ENCODE measurements around the gene KCNAB1.

KCNAB1 gene

DNA sequence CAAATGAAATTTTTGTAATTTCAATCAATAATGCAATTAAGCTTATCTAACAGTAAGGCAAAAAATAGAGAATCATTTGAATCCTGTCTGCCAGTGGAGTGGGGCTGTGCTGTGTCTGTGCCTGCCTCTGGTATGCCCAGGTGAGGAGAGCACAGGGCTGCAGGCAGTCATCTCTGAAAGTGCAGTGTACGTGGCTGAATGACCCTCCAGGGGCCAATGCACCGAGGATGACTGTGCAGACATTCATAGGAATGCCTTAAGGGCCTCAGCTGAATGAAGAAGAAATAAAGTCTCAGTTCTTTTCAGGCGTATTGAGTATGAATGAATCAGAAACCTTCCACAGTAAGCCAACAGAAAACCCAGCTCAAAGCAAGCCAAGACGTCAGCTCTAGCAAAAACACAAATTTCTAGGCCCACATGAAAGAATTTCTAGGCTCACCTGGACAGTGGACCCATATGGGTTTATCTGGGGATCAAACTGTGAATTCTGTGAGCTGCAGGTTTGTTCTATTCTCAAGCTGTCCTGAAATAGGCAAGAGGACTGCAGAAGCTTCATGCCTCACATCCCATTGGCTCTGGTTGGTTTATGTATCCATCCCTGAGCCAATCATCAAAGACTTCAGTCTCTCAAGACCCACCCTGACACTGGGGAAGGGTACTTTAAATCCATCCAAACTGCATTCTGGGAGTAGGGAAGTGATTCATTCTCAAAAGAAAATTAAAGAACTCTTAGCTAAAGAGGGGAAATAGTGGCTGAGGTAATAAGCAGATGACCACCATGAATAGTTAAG lies 311.2 kb downstream of the KCNAB1 start:
- TF ChIP-seq, protein P1, sequence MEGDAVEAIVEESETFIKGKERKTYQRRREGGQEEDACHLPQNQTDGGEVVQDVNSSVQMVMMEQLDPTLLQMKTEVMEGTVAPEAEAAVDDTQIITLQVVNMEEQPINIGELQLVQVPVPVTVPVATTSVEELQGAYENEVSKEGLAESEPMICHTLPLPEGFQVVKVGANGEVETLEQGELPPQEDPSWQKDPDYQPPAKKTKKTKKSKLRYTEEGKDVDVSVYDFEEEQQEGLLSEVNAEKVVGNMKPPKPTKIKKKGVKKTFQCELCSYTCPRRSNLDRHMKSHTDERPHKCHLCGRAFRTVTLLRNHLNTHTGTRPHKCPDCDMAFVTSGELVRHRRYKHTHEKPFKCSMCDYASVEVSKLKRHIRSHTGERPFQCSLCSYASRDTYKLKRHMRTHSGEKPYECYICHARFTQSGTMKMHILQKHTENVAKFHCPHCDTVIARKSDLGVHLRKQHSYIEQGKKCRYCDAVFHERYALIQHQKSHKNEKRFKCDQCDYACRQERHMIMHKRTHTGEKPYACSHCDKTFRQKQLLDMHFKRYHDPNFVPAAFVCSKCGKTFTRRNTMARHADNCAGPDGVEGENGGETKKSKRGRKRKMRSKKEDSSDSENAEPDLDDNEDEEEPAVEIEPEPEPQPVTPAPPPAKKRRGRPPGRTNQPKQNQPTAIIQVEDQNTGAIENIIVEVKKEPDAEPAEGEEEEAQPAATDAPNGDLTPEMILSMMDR (IDR thresholded peaks at IDR 0.05; ENCODE audit: control extremely low read depth, extremely low read depth, low read depth, missing control alignments), result no peak
- POLR2A ChIA-PET, result no interaction called here
- CTCF ChIA-PET, result interaction anchor here (0.6 to 1.6 kb wide), 8 partner anchors 12 to 281 kb away, joined by 3 to 5 read pairs (median 3); no protein-coding TSS in a partner anchor
- no peak for DNase-seq (ENCODE audit: extremely low spot score)

DNA sequence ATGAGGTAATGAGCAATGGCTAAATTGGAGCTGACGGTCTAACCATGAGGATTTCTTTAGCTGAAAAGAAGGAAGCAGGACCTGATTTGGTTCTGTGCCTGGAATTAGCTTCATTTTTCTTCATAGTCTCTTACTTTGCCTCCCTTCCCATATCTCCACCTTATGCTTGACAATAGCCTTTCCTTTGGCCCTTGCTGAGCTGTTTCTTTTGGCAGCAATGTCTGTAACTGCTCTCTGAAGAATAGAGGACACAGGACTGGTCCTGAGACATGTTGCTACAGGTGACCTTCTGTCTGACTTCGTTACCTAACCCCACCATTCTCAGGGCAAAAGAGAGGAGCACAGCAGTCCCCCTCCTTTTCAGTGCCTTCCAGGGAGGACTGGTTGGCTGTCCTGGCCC lies 312.2 kb downstream of the KCNAB1 start:
- ChIA-PET POLR2A (no interaction called here), CTCF (interaction anchor here (1.1 to 1.6 kb wide), 5 partner anchors 17 to 282 kb away, joined by 3 to 5 read pairs (median 4); no protein-coding TSS in a partner anchor)
- TF ChIP-seq, protein P1 (IDR thresholded peaks at IDR 0.05; ENCODE audit: control extremely low read depth, extremely low read depth, low read depth, missing control alignments), result no peak
- DNase-seq (ENCODE audit: extremely low spot score), result no peak

DNA sequence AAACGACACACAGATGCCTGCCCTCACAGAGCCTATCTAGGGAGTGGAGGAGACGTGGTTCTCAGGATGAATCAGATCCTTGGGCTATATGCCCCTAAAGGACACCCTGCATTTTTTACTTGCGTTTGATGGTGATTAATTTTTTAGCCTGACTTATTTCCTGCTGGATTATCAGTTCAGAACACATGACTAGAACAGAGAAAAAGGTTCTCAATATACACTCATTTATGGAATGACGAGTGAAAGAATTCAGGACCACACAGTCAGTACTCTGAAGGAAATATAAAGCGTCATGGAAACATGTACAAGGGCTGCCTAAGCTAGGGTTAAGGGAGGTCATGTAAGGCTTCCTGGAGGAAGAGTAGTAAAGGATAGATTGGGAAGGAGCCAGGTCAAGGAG lies 312.8 kb downstream of the KCNAB1 start:
- POLR2A ChIA-PET, result no interaction called here
- DNase-seq (ENCODE audit: extremely low spot score), result no peak
- CTCF ChIA-PET, result interaction anchor here (1.1 to 1.6 kb wide), 2 partner anchors 10 to 283 kb away, joined by 5 read pairs; no protein-coding TSS in a partner anchor
- TF ChIP-seq, protein P1 (IDR thresholded peaks at IDR 0.05; ENCODE audit: control extremely low read depth, extremely low read depth, low read depth, missing control alignments), result no peak

DNA sequence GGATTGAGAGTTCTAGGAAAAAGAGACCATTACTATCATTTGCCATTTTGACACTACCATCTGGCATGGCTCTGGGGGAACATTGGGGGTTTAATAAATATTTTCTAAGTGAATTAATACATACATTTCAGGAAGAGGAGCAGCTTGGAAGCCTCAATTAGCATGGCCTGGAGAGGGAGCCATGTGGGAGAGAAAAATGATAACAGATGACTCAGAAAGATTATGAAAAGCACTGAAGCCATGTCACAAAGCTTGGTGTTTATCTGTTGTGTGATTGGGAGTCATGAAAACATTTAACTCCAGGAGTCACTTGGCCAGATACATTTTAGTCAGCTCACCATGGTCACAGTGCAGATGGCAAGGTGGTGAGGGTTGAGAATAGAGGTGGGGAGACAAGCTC lies 313.5 kb downstream of the KCNAB1 start:
- POLR2A ChIA-PET, result no interaction called here
- DNase-seq (ENCODE audit: extremely low spot score), result no peak
- TF ChIP-seq, protein P1 (IDR thresholded peaks at IDR 0.05; ENCODE audit: control extremely low read depth, extremely low read depth, low read depth, missing control alignments), result no peak
- CTCF ChIA-PET, result interaction anchor here (1.2 to 1.6 kb wide), 2 partner anchors 10 to 16 kb away, joined by 4 to 5 read pairs; no protein-coding TSS in a partner anchor

DNA sequence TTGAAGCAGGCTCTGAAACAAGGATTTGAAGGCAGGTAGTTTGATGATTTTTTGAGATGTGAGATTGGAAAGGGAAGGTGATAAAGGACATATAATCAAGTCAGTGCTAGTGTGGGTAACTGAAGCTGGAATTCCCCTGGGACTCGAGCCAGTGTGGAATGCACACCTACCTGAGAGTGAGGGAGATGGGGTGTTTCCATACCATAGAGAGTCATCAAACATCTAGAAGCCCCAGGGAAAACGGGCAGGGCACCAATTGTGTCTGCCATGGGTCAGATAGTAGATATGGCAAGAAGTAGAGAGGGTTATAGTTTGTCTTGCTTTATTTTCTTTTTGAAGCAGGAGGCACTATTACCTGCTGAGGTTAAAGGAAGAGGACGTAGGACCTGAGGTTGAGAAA lies 314.5 kb downstream of the KCNAB1 start:
- TF ChIP-seq, protein P1 (IDR thresholded peaks at IDR 0.05; ENCODE audit: control extremely low read depth, extremely low read depth, low read depth, missing control alignments), result no peak
- CTCF ChIA-PET, result no interaction called here
- POLR2A ChIA-PET, result no interaction called here
- DNase-seq (ENCODE audit: extremely low spot score), result no peak

DNA sequence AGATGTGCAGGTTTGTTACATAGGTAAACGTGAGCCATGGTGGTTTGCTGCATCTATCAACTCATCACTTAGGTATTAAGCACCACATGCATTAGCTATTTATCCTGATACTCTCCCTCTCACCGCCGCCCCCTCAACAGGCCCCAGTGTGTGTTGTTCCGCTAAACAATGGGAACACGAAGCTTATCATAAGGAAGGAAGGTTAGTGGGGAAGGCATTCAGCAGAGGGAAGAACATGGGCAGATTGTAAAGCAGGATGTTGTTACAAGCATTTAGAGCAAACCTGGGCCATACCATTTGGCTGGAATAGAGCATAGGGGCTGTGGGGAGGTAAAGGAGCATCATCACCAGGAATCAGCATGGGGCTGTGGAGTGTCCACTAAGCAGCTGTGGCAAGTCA lies 322.7 kb downstream of the KCNAB1 start:
- CTCF ChIA-PET, result interaction anchor here (0.7 to 1.7 kb wide), 5 partner anchors 12 to 72 kb away, joined by 3 to 4 read pairs (median 3); no protein-coding TSS in a partner anchor
- POLR2A ChIA-PET, result interaction anchor here (0.5 kb wide), 1 partner anchor 862 kb away, joined by 7 read pairs; no protein-coding TSS in a partner anchor
- TF ChIP-seq, protein P1 (IDR thresholded peaks at IDR 0.05; ENCODE audit: control extremely low read depth, extremely low read depth, low read depth, missing control alignments), result no peak
- DNase-seq (ENCODE audit: extremely low spot score), result no peak

Measured in GM10248 (cell line).